ENCODE results near the gene PRDM16.

DNA sequence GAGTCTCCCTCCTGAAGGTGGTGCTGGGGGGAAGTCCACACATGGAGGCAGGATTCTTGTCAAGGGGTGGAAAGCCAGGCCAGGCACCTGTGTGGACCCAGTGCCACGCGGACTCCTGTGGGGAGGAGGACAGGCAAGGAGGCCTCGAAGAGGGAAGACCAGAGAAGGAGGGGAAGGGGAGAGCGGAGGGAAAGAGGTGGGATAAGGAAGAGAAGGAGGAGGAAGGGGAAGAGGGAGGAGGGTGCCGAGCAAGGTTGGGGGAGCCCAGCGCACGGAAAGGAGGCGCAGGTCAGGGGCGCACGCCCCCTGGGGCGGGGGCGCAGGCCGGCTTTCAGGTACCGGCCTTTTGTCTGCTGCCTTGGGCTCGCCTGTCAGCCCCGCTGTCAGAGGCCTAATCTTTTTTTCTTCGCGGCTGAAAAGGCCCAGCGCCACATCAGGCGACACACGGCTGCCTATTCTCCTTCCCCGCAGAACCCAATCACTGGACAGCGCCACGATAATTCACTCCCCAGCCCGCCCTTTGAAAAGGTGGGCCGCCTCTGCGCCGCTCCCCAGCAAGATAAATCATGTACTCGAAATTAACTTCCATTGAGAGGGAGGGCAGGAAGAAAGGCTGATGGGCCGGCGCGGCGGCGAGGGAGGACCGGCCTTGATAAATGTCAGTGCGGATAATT, 42.5 kb downstream of the PRDM16 start:
- TF ChIP-seq, protein P1, sequence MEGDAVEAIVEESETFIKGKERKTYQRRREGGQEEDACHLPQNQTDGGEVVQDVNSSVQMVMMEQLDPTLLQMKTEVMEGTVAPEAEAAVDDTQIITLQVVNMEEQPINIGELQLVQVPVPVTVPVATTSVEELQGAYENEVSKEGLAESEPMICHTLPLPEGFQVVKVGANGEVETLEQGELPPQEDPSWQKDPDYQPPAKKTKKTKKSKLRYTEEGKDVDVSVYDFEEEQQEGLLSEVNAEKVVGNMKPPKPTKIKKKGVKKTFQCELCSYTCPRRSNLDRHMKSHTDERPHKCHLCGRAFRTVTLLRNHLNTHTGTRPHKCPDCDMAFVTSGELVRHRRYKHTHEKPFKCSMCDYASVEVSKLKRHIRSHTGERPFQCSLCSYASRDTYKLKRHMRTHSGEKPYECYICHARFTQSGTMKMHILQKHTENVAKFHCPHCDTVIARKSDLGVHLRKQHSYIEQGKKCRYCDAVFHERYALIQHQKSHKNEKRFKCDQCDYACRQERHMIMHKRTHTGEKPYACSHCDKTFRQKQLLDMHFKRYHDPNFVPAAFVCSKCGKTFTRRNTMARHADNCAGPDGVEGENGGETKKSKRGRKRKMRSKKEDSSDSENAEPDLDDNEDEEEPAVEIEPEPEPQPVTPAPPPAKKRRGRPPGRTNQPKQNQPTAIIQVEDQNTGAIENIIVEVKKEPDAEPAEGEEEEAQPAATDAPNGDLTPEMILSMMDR (conservative IDR thresholded peaks at IDR 0.05; ENCODE audit: low read length), result no peak
- no peak for TF ChIP-seq EZH2phosphoT487 (IDR thresholded peaks at IDR 0.05; ENCODE audit: borderline replicate concordance)
